Posterior cingulate gyrus (tissue), 11 donors: Measurements from ENCODE around the gene RPL10A.
"Not testable (repeated sequence)": the region's sequence is repeated elsewhere in the genome, so short reads cannot be mapped to it uniquely, and the experiment has no call there.

ENCODE experiments used
- DNase-seq, 10 donors: peaks; one replicate each; pipeline versions ENCODE4 v3.0.0 to v3.0.0-alpha.2; 2020 to 2021; ENCODE audit warnings: mixed read lengths in 3 of 10
- intact Hi-C: fragments of 100-400 bp; cut with DNase I; formaldehyde crosslinking; loops from one replicate; pipeline ENCODE4 v1.15.1; 2023

The RPL10A gene

GRCh38 chr6:35468181-35468979 lies at the start of gene RPL10A:
Gene RPL10A, plus strand, starts transcription at chr6:35468401. Its CDS starts 34 bp downstream, at chr6:35468435.
- peak; percentile 93 to 99 (median 96) for DNase-seq
- intact Hi-C loops, result loop anchor here (1.0 to 5.0 kb wide), 4 partner anchors 51 to 268 kb away; partner anchors contain the start of genes ARMC12, PPARD and ZNF76

DNA sequence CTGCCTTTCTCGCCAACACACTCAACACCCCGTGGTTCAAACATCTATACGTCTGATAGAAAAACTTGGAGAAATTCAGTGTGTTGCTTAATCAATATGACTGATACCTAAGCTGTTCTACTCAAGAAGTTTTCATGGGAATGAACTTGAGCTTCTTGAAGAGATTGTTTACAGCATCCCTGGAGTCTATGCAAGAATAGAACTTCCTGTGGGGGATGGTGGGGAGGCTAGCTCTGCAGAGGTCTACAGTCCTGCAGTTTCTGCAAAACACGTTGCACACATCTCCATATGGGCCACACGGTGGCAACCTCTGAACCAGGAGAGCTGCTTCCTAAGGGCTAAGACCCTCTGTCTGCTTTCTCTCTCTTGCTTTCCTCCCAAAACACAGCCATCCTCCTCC lies 48.8 kb upstream of the RPL10A start:
- DNase-seq, result no peak
- intact Hi-C loops, result loop anchor here (5.0 kb wide), 1 partner anchor 48 kb away; the partner anchor contains the start of gene RPL10A

DNA sequence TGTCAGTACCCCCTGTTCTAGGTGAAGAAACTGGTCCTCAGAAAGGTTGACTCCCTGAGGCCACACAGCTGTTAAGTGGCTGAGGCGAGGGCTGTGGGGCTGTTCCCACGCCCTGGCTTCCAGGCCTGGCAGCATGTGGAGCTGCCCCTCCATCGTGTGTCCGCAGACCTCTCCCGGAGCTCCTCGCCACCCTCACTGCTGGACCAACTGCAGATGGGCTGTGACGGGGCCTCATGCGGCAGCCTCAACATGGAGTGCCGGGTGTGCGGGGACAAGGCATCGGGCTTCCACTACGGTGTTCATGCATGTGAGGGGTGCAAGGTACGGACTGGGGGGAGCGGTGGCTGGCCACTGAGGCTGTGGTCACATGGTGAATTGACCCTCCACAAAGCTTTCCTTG lies 48.2 kb upstream of the RPL10A start:
- intact Hi-C loops, result loop anchor here (5.0 kb wide), 1 partner anchor 47 kb away; the partner anchor contains the start of gene RPL10A
- DNase-seq, result peak in 1 of 10 donors; percentile 55

DNA sequence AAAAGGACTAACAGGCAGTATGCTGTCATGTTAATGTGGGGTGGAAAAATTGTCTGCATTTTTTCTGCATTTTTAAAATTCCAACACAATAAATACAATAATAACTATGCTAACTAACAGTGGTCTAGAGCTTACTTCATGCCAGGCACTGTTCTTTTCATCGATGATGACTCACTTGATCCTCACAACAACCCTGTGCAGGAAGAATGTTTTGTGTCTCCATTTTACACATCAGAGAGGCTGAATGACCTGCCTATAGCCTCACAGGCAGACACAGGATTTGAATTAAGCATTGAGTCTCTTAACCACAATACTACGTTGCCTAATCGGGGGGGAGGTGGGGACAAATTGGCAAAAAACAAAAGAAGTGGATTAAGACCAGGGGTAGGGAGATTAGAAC lies 42.9 kb upstream of the RPL10A start:
- intact Hi-C loops, result no loop called here
- DNase-seq, result no peak

GRCh38 chr6:35426074-35426473 lies 42.1 kb upstream of the RPL10A start:
- DNase-seq, result no peak
- intact Hi-C loops, result no loop called here

GRCh38 chr6:35427435-35427834 lies 40.8 kb upstream of the RPL10A start:
- intact Hi-C loops, result no loop called here
- no peak for DNase-seq

- intact Hi-C loops, result no loop called here
- DNase-seq, result no peak
These were observed 40.3 kb upstream of the RPL10A start for GRCh38 chr6:35427851-35428321.

GRCh38 chr6:35428421-35429149 lies 39.6 kb upstream of the RPL10A start:
- intact Hi-C loops, result no loop called here
- no peak for DNase-seq

DNA sequence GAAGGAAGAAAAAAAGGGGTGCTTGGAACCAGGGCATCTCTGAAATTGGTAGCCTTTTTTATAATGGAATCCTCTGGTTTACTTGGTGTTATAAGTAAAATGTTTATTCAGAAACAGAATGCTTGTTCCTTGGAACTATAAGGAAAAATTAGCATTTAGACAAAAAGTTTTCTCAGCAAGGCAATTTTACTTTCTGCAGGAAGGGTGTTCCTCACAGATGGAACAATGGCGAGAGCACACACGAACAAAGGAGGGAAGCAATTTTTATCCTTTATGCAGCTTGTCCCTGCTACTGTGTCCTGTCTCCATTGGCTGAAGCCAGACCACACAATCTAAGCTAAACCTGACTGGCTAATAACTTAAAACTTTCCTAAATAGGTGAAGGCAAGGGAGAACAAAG lies 38.7 kb upstream of the RPL10A start:
- intact Hi-C loops, result no loop called here
- no peak for DNase-seq

- intact Hi-C loops, result no loop called here
- no peak for DNase-seq
These were observed 35.9 kb upstream of the RPL10A start for GRCh38 chr6:35432291-35432690.

- intact Hi-C loops, DNase-seq: not testable (repeated sequence)
These were observed 35.5 kb upstream of the RPL10A start for GRCh38 chr6:35432702-35433101.

DNA sequence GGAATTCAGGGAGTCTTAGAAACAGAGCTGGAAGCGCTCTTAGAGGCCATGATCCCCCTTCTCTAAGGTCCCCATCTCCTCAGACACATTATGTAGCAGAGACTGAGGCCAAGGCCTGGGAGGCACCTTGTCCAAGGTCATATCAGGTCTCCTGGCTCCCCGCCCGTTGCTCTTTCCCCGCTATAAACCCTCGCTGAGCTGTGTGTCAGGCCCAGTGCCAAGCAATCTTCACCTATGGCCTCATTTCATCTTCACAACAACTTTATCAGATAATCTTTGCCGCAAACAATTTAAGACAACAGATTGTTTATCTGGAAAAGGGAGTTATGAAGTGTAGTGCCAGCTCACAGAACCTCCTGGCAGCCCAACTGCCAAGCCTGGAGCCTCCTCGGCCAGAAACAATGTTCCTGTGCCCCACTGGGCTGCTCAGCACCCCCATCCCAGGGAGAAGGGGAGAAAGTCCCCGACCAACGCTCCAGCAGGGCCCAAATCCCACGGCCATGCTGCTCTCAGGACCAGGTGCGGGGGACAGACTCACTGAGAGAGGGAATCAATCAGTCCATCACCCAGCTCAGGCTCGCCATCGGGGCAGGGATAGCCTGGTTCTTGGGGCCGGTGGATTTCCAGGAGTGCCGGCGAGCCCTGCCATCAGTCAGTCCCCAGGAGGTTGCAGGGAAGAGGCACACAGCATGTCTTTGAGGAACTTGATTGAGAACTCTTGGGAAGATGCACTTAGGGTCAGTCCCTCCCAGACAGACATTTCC lies 32.9 kb upstream of the RPL10A start:
- intact Hi-C loops, result no loop called here
- no peak for DNase-seq

GRCh38 chr6:35436071-35436857 lies 31.9 kb upstream of the RPL10A start:
- no peak for DNase-seq
- intact Hi-C loops, result no loop called here

- intact Hi-C loops, DNase-seq: not testable (repeated sequence)
These were observed 29.7 kb upstream of the RPL10A start for GRCh38 chr6:35438378-35439065.

DNA sequence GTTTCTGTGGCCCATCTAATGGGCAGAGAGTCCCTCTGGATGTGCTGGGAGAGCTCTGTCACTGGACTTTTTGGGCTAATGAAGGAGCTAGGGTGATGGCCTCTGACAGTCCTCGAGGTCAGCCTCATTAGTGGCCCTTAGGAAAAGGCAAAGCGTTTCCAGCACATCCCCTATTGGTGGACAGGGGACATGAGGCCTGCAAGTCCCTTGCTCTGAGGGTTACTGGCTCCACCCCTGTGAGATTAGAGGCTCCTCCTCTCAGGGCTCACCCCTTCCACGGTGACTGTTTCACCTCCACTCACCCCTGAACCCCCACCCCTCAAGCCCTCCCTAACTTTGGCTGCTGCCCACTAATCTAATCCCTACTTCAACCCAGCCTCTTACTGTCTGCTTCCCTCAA lies 28.9 kb upstream of the RPL10A start:
- intact Hi-C loops, result no loop called here
- DNase-seq, result no peak

DNA sequence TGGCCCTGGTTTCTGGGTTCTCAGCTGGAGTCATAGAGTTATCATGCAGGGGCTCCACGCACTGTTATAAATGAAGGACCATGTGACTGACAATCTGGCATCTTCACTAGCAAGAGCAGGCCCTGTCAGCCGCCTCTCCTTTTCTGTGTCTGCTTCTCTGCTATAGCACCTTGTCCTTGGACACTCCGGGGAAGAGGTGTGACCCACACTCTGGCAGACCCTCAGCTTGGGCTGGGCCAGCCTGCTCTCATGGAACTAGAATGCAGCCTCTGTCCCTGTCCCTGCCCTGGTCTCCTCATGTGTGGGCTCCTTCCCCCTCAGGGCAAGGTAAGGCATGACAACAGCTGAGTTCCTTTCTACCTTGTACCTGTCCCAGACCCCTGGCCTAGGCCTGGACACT lies 27.0 kb upstream of the RPL10A start:
- no peak for DNase-seq
- intact Hi-C loops, result no loop called here

DNA sequence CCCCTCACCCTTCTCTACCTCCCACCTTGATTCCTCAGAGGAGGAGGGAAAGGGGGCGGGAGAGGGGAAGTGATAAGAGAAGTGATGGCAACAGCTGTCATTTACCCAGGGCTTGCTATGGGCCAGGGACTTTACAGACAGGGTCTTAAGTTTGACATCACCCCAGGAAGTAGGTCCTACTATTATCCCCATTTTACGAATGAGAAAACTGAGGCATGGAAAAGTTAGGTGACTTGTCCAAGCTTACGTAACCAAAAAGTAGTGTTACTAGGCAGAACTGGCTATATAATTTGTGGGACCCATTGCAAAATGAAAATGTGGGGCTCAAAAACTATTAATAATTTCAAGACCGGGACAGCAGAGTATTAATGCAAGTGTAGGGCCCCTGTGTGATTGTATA lies 26.6 kb upstream of the RPL10A start:
- DNase-seq, result no peak
- intact Hi-C loops, result no loop called here

DNA sequence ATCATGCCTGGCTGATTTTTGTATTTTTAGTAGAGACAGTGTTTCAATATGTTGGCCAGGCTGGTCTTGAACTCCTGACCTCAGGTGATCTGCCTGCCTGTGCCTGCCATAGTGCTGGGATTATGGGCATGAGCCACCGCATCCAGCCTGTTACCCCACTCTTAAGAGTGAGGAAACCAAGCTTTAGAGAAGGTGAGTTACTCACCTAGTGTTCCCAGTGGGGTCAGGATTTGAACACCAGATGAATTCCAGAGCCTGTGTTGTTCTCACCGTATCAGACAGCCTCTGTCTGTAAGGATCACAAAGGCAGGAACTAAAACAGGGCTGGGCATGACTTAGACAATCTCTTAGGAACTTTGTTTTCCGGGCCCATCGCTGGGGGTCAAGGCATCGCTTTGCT lies 25.5 kb upstream of the RPL10A start:
- intact Hi-C loops, result no loop called here
- DNase-seq, result no peak

- intact Hi-C loops, result no loop called here
- no peak for DNase-seq
These were observed 24.7 kb upstream of the RPL10A start for GRCh38 chr6:35443341-35444030.
